H9 (cell line): ENCODE data around the gene CDYL. TPM values are rescaled to one million over a fixed set of nuclear protein-coding genes. Genes with fewer than 3 reads are reported as not detected.
"Not testable (repeated sequence)": the region's sequence is repeated elsewhere in the genome, so short reads cannot be mapped to it uniquely, and the experiment has no call there.

Experiments
- DNase-seq: peaks from one replicate; pipeline ENCODE4 v3.0.0-alpha.2; 2017
- H2AFZ ChIP-seq: one replicate; pipeline ENCODE4 v1.6.1; 2013; ENCODE audit warnings: mild to moderate bottlenecking, low read length, control low read depth, moderate library complexity
- H2AK5ac ChIP-seq: 2 replicates; pipeline ENCODE4 v1.6.1; 2013; ENCODE audit warnings: low read length, control low read depth, mixed read lengths; ENCODE audit not compliant: insufficient read length
- H2BK120ac ChIP-seq: one replicate; pipeline ENCODE4 v1.6.1; 2013; ENCODE audit warnings: low read depth, mild to moderate bottlenecking, low read length, control low read depth, inconsistent platforms; ENCODE audit not compliant: poor library complexity, severe bottlenecking
- H2BK12ac ChIP-seq: 2 replicates; pipeline ENCODE4 v1.6.1; 2013; ENCODE audit warnings: low read length, control low read depth, mixed read lengths, low read depth; ENCODE audit not compliant: insufficient read length
- H2BK15ac ChIP-seq: 2 replicates; pipeline ENCODE4 v1.6.1; 2013; ENCODE audit warnings: low read depth, low read length, control low read depth
- H2BK20ac ChIP-seq: one replicate; pipeline ENCODE4 v1.6.1; 2013; ENCODE audit warnings: low read depth, mild to moderate bottlenecking, low read length, control low read depth, inconsistent platforms; ENCODE audit not compliant: poor library complexity, severe bottlenecking
- H2BK5ac ChIP-seq: 2 replicates; pipeline ENCODE4 v1.6.1; 2013; ENCODE audit warnings: low read length, control low read depth, mixed read lengths; ENCODE audit not compliant: insufficient read length
- H3K14ac ChIP-seq: 2 replicates; pipeline ENCODE4 v1.6.1; 2013; ENCODE audit warnings: low read length, control low read depth; ENCODE audit not compliant: insufficient read depth
- H3K18ac ChIP-seq: 2 replicates; pipeline ENCODE4 v1.6.1; 2013; ENCODE audit warnings: low read depth, mild to moderate bottlenecking, mixed read lengths, low read length, control low read depth; ENCODE audit not compliant: insufficient read length
- H3K23ac ChIP-seq: 2 replicates; pipeline ENCODE4 v1.6.1; 2013; ENCODE audit warnings: low read length, control low read depth, mixed read lengths, low read depth; ENCODE audit not compliant: insufficient read length
- H3K23me2 ChIP-seq: 2 replicates; pipeline ENCODE4 v1.6.1; 2013; ENCODE audit warnings: low read depth, mild to moderate bottlenecking, mixed read lengths, low read length, control low read depth; ENCODE audit not compliant: insufficient read length, poor library complexity, severe bottlenecking
- H3K27ac ChIP-seq: 2 replicates; pipeline ENCODE4 v1.5.1; 2013; ENCODE audit warnings: low read length, control low read depth, mixed read lengths, low read depth; ENCODE audit not compliant: insufficient read length
- H3K27me3 ChIP-seq: 2 replicates; pipeline ENCODE4 v1.6.1; 2013; ENCODE audit warnings: low read length, control low read depth, inconsistent platforms; ENCODE audit not compliant: insufficient read depth
- H3K4ac ChIP-seq: 2 replicates; pipeline ENCODE4 v1.6.1; 2013; ENCODE audit warnings: low read depth, mild to moderate bottlenecking, control low read depth, inconsistent platforms, low read length, moderate library complexity
- H3K4me1 ChIP-seq: 2 replicates; pipeline ENCODE4 v1.6.1; 2013; ENCODE audit warnings: low read length, control low read depth, inconsistent platforms; ENCODE audit not compliant: insufficient read depth
- H3K4me2 ChIP-seq: 2 replicates; pipeline ENCODE4 v1.6.1; 2013; ENCODE audit warnings: low read length, control low read depth, mixed read lengths; ENCODE audit not compliant: insufficient read length, insufficient read depth
- H3K56ac ChIP-seq: 2 replicates; pipeline ENCODE4 v1.6.1; 2013; ENCODE audit warnings: low read depth, mild to moderate bottlenecking, mixed read lengths, low read length, control low read depth; ENCODE audit not compliant: insufficient read length
- H3K79me1 ChIP-seq: 2 replicates; pipeline ENCODE4 v1.6.1; 2013; ENCODE audit warnings: low read depth, mild to moderate bottlenecking, moderate library complexity, low read length, control low read depth, inconsistent platforms; ENCODE audit not compliant: insufficient read depth, poor library complexity, severe bottlenecking
- H3K79me2 ChIP-seq: 2 replicates; pipeline ENCODE4 v1.6.1; 2013; ENCODE audit warnings: low read length, control low read depth, inconsistent platforms; ENCODE audit not compliant: insufficient read depth
- H3K9ac ChIP-seq: 2 replicates; pipeline ENCODE4 v1.6.1; 2013; ENCODE audit warnings: low read length, control low read depth, mixed read lengths; ENCODE audit not compliant: insufficient read length; ENCODE audit errors: extremely low read depth
- H3K9me3 ChIP-seq: one replicate; pipeline ENCODE4 v1.6.1; 2013; ENCODE audit warnings: low read depth, low read length, inconsistent platforms; ENCODE audit not compliant: control insufficient read depth
- H3T11ph ChIP-seq: one replicate; pipeline ENCODE4 v1.6.1; 2013; ENCODE audit warnings: mild to moderate bottlenecking, low read length, control low read depth, inconsistent platforms
- H4K20me1 ChIP-seq: one replicate; pipeline ENCODE4 v1.6.1; 2013; ENCODE audit not compliant: control insufficient read depth, insufficient read length, insufficient read depth
- H4K5ac ChIP-seq: 2 replicates; pipeline ENCODE4 v1.6.1; 2013; ENCODE audit warnings: low read depth, mild to moderate bottlenecking, mixed read lengths, low read length, control low read depth; ENCODE audit not compliant: insufficient read length
- H4K8ac ChIP-seq: replicated peaks from 2 replicates; pipeline ENCODE4 v1.6.1; 2013; ENCODE audit warnings: low read length, control low read depth, mixed read lengths, low read depth; ENCODE audit not compliant: insufficient read length
- H4K91ac ChIP-seq: 2 replicates; pipeline ENCODE4 v1.6.1; 2013; ENCODE audit warnings: low read depth, mild to moderate bottlenecking, moderate library complexity, mixed read lengths, low read length, control low read depth; ENCODE audit not compliant: insufficient read length
- H3K27ac Mint-ChIP-seq, 3 experiments: 2 replicates in 2 of 3; 3 replicates in 1 of 3; pipeline ENCODE4 v1.8.0; 2020 to 2021; ENCODE audit warnings: mixed read lengths in 3 of 3, mild to moderate bottlenecking in 1 of 3, moderate library complexity in 1 of 3
- H3K27me3 Mint-ChIP-seq: 2 replicates; pipeline ENCODE4 v1.8.0; 2021; ENCODE audit warnings: low read depth, mild to moderate bottlenecking, moderate library complexity, mixed read lengths
- H3K36me3 Mint-ChIP-seq, 3 experiments: 2 replicates in 2 of 3; 3 replicates in 1 of 3; pipeline ENCODE4 v1.8.0; 2020 to 2021; ENCODE audit warnings: low read depth in 3 of 3, mixed read lengths in 3 of 3; ENCODE audit not compliant: insufficient read depth in 1 of 3
- H3K4me1 Mint-ChIP-seq, 2 experiments: 2 replicates each; pipeline ENCODE4 v1.8.0; 2020; ENCODE audit warnings: mixed read lengths in 2 of 2
- H3K4me3 Mint-ChIP-seq, 2 experiments: 2 replicates in 1 of 2; 3 replicates in 1 of 2; pipeline ENCODE4 v1.8.0; 2020 to 2021; ENCODE audit warnings: mild to moderate bottlenecking in 2 of 2, mixed read lengths in 2 of 2, moderate library complexity in 1 of 2
- H3K9me3 Mint-ChIP-seq, 2 experiments: 2 replicates in 1 of 2; 3 replicates in 1 of 2; pipeline ENCODE4 v1.8.0; 2020; ENCODE audit warnings: mild to moderate bottlenecking in 2 of 2, mixed read lengths in 2 of 2, moderate library complexity in 1 of 2
- WGBS: extraction: QIAGEN DNeasy Blood & Tissue Kit; methylation state at CpG from one replicate; pipeline ENCODE4 v1.1.7; 2013; ENCODE audit warnings: missing lambda C conversion rate, low lambda C conversion rate, mixed read lengths; ENCODE audit not compliant: insufficient read length; ENCODE audit errors: extremely low coverage; 5-methylcytosine and 5-hydroxymethylcytosine counted together
- total RNA-seq: library from RNA; stranded (reverse); gene quantifications from 2 replicates; pipeline ENCODE4 v1.2.1, GENCODE V29; 2021
- TF ChIP-seq, protein P1 (sequence below): fragments of 200-600 bp; sonication (generic); conservative IDR thresholded peaks from 3 replicates; pipeline ENCODE4 v1.8.0; 2021; ENCODE audit warnings: antibody characterized with exemption, mild to moderate bottlenecking

The CDYL gene
- total RNA-seq, 1 experiment from 2014 or later, result 95.0 TPM

DNA sequence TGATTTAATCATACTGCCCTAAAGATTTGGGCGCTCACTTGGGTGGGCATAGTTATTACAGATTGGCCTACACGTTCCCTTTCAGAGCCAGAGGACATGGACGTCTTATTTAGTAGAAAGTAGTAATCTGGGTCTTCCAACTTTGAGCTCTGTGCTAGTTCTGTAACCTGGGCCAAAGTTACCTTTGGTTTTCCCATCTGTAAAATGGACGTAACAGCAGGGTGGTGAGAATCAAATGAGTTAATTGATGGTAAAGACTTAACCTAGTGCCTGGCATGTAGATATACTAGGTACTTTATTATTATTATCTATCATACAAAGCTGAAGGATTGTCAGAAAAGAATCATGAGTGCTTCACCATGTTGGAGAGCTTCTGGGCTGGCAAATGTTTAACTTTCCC is 74.8 kb downstream of the CDYL start:
- H4K5ac ChIP-seq, result no peak overlapping the region
- no peak overlapping the region for H2BK120ac ChIP-seq
- no peaks in the 10 kb centered on the region for H3K27me3 ChIP-seq
- peaks cover 38% of the 10 kb centered on the region; the same call in 1 of the 2 replicates for H3K79me2 ChIP-seq
- H3K9ac ChIP-seq, result no peak overlapping the region
- Mint-ChIP-seq H3K27ac (peak overlapping the region in 1 of 3 experiments; percentile 9; a peak in 1 of 7 replicates), H3K4me1 (peaks cover 39 to 52% of the 10 kb centered on the region in 2 experiments), H3K4me3 (no peak overlapping the region), H3K9me3 (no peaks in the 10 kb centered on the region), H3K27me3 (no peaks in the 10 kb centered on the region), H3K36me3 (peaks cover 0 to 10% (median 2%) of the 10 kb centered on the region in 3 experiments; a peak in 2 of 7 replicates)
- H3T11ph ChIP-seq, result no peak overlapping the region
- H3K23ac ChIP-seq, result no peak overlapping the region
- WGBS, result no CpG with 5 or more reads among the region's 4 CpGs
- H3K4ac ChIP-seq, result no peak overlapping the region
- H2BK12ac ChIP-seq, result no peak overlapping the region
- no peak overlapping the region for H3K14ac ChIP-seq
- no peak overlapping the region for H2BK15ac ChIP-seq
- no peak overlapping the region for H2BK5ac ChIP-seq
- H2AFZ ChIP-seq, result no peak overlapping the region
- TF ChIP-seq, protein P1, sequence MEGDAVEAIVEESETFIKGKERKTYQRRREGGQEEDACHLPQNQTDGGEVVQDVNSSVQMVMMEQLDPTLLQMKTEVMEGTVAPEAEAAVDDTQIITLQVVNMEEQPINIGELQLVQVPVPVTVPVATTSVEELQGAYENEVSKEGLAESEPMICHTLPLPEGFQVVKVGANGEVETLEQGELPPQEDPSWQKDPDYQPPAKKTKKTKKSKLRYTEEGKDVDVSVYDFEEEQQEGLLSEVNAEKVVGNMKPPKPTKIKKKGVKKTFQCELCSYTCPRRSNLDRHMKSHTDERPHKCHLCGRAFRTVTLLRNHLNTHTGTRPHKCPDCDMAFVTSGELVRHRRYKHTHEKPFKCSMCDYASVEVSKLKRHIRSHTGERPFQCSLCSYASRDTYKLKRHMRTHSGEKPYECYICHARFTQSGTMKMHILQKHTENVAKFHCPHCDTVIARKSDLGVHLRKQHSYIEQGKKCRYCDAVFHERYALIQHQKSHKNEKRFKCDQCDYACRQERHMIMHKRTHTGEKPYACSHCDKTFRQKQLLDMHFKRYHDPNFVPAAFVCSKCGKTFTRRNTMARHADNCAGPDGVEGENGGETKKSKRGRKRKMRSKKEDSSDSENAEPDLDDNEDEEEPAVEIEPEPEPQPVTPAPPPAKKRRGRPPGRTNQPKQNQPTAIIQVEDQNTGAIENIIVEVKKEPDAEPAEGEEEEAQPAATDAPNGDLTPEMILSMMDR, result no peak
- no peaks in the 10 kb centered on the region for H4K20me1 ChIP-seq
- H3K18ac ChIP-seq, result no peak overlapping the region
- H3K9me3 ChIP-seq, result no peaks in the 10 kb centered on the region
- H4K91ac ChIP-seq, result no peak overlapping the region
- H3K4me1 ChIP-seq, result peaks cover 2% of the 10 kb centered on the region; the same call in 1 of the 2 replicates
- H3K79me1 ChIP-seq, result no peaks in the 10 kb centered on the region
- H2BK20ac ChIP-seq, result no peak overlapping the region
- no peak overlapping the region for H2AK5ac ChIP-seq
- H3K23me2 ChIP-seq, result no peaks in the 10 kb centered on the region
- H3K56ac ChIP-seq, result no peak overlapping the region
- no peak overlapping the region for H3K27ac ChIP-seq
- no peak for DNase-seq
- no peak overlapping the region for H3K4me2 ChIP-seq
- no peak overlapping the region for H4K8ac ChIP-seq

DNA sequence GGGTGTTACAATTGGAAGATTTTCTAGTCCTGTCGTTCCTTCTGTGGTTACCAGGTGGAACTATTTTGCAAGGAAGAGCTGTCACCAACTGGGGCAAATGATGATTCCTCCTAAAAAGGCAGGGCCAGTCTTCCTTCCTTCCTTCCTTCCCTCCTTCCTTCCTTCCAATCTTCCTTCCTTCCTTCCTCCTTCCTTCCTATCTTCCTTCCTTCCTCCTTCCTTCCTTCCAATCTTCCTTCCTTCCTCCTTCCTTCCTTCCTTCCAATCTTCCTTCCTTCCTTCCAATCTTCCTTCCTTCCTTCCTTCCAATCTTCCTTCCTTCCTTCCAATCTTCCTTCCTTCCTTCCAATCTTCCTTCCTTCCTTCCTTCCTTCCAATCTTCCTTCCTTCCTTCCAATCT is 76.0 kb downstream of the CDYL start:
- H3K4ac ChIP-seq, H4K91ac ChIP-seq, H3K56ac ChIP-seq, H3K27me3 Mint-ChIP-seq, H3K79me1 ChIP-seq, H2AFZ ChIP-seq, H3K14ac ChIP-seq, H3K9me3 ChIP-seq, H3K23ac ChIP-seq, H3K18ac ChIP-seq, H2AK5ac ChIP-seq, H2BK5ac ChIP-seq, H2BK20ac ChIP-seq, H4K8ac ChIP-seq, H4K20me1 ChIP-seq, H3K4me3 Mint-ChIP-seq, H3K4me1 ChIP-seq, H3T11ph ChIP-seq, DNase-seq, H2BK15ac ChIP-seq, H3K27ac ChIP-seq, H3K27ac Mint-ChIP-seq, H3K9ac ChIP-seq, H3K9me3 Mint-ChIP-seq, H4K5ac ChIP-seq, H3K27me3 ChIP-seq, H3K4me2 ChIP-seq, H3K23me2 ChIP-seq, H2BK120ac ChIP-seq, H2BK12ac ChIP-seq: not testable (repeated sequence)
- H3K4me1 Mint-ChIP-seq, result peaks cover 40 to 51% of the 10 kb centered on the region in 2 experiments
- H3K79me2 ChIP-seq, result peaks cover 33% of the 10 kb centered on the region; the same call in 1 of the 2 replicates
- no CpG with 5 or more reads among the region's 1 CpG for WGBS
- peaks cover 0 to 10% (median 2%) of the 10 kb centered on the region in 3 experiments; a peak in 3 of 7 replicates for H3K36me3 Mint-ChIP-seq
